Duodenal mucosa (tissue), 2 donors: ENCODE results near the gene DENND5A.
"Not testable (repeated sequence)": the region's sequence is repeated elsewhere in the genome, so short reads cannot be mapped to it uniquely, and the experiment has no call there.

Source experiments
- H3K27ac ChIP-seq: one replicate; pipeline ENCODE4 v1.7.0; 2013; ENCODE audit warnings: low read depth, low read length
- H3K27me3 ChIP-seq, 2 donors: one replicate each; pipeline ENCODE4 v1.7.0; 2013; ENCODE audit warnings: low read length in 2 of 2, control low read depth in 1 of 2; ENCODE audit not compliant: insufficient read depth in 2 of 2, control insufficient read depth in 1 of 2
- H3K36me3 ChIP-seq, 2 donors: one replicate each; pipeline ENCODE4 v1.7.0; 2013; ENCODE audit warnings: low read length in 2 of 2, control low read depth in 1 of 2; ENCODE audit not compliant: insufficient read depth in 2 of 2, control insufficient read depth in 1 of 2
- H3K4me1 ChIP-seq, 2 donors: one replicate each; pipeline ENCODE4 v1.7.0; 2013; ENCODE audit warnings: low read length in 2 of 2, control low read depth in 1 of 2; ENCODE audit not compliant: insufficient read depth in 2 of 2, control insufficient read depth in 1 of 2
- H3K4me3 ChIP-seq, 2 donors: one replicate each; pipeline ENCODE4 v1.7.0; 2013; ENCODE audit warnings: low read length in 2 of 2, low read depth in 1 of 2
- H3K9ac ChIP-seq, 2 donors: one replicate each; pipeline ENCODE4 v1.7.0; 2013; ENCODE audit warnings: low read length in 2 of 2, low read depth in 1 of 2
- H3K9me3 ChIP-seq, 2 donors: one replicate each; pipeline ENCODE4 v1.7.0; 2013; ENCODE audit warnings: low read length in 2 of 2, control low read depth in 1 of 2; ENCODE audit not compliant: control insufficient read depth in 1 of 2

Gene DENND5A

DNA sequence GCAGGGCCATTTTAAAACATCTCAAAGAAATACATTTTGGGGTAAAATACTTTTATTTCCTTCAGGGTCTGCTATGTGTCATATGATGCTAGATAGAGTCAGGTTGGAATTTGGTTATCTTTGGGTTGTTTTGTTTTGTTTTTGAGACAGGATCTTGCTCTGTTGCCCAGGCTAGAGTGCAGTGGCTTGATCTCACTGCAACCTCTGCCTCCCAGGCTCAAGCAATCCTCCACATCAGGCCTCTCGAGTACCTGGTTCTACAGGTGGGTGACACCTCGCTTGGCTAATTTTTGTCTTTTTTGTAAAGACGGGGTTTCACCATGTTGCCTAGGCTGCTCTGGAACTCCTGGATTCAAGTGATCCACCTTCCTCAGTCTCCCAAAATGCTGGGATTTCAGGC is 17.3 kb downstream of the DENND5A start:
- H3K4me1 ChIP-seq, result no peaks in the 10 kb centered on the region
- H3K4me3 ChIP-seq, result no peak overlapping the region
- H3K27ac ChIP-seq, result no peak overlapping the region
- H3K9me3 ChIP-seq, result no peaks in the 10 kb centered on the region
- no peak overlapping the region for H3K9ac ChIP-seq
- no peaks in the 10 kb centered on the region for H3K27me3 ChIP-seq
- H3K36me3 ChIP-seq, result no peaks in the 10 kb centered on the region

DNA sequence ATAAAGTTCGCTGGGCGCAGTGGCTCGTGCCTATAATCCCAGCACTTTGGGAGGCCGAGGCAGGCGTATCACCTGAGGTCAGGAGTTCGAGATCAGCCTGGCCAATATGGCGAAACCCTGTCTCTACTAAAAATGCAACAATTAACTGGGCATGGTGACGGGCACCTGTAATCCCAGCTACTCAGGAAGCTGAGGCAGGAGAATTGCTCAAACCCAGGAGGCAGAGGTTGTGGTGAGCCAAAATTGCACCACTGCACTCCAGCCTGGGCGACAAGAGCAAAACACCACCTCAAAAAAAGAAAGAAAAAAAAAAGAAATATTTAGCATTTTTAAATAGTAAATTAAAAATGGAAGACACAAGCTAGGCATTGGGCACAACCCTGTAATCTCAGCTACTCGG is 28.9 kb downstream of the DENND5A start:
- not testable (repeated sequence) for H3K27ac ChIP-seq, H3K4me3 ChIP-seq, H3K9ac ChIP-seq, H3K27me3 ChIP-seq, H3K9me3 ChIP-seq, H3K4me1 ChIP-seq, H3K36me3 ChIP-seq

GRCh38 chr11:9232482-9232881 is 32.7 kb downstream of the DENND5A start:
- Histone ChIP-seq H3K36me3 (no peaks in the 10 kb centered on the region), H3K9ac (no peak overlapping the region), H3K9me3 (no peaks in the 10 kb centered on the region), H3K27me3 (no peaks in the 10 kb centered on the region), H3K4me1 (peaks cover 0 to 6% of the 10 kb centered on the region in 2 donors), H3K4me3 (no peak overlapping the region), H3K27ac (no peak overlapping the region)

- H3K4me3 ChIP-seq, result peak overlapping the region in 1 of 2 donors; percentile 34
- H3K9ac ChIP-seq, result no peak overlapping the region
- no peaks in the 10 kb centered on the region for H3K36me3 ChIP-seq
- H3K9me3 ChIP-seq, result no peaks in the 10 kb centered on the region
- H3K27me3 ChIP-seq, result no peaks in the 10 kb centered on the region
- H3K27ac ChIP-seq, result no peak overlapping the region
- H3K4me1 ChIP-seq, result peaks cover 0 to 6% of the 10 kb centered on the region in 2 donors
Measured at GRCh38 chr11:9231848-9232177, 33.3 kb downstream of the DENND5A start.

DNA sequence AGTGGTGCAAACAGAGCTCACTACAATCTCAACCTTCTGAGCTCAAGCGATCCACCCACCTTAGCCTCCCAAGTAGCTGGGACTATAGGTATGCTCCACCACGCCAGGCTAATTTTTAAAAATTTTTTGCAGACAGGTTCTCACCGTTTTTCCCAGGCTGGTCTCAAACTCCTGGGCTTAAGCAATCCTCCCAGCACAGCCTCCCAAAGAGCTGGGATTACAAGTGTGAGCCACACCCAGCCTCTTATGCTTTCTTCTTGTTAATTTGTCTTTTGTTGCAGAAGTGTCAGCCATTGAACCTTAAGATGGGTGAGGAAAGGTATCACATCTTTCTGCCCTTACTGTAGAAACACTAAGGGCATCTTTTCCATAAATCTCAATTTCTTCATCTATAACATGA is 34.9 kb downstream of the DENND5A start:
- Histone ChIP-seq H3K27ac (no peak overlapping the region), H3K9ac (no peak overlapping the region)

GRCh38 chr11:9228091-9228490 is 37.1 kb downstream of the DENND5A start:
- no peaks in the 10 kb centered on the region for H3K27me3 ChIP-seq
- H3K9me3 ChIP-seq, result no peaks in the 10 kb centered on the region
- no peak overlapping the region for H3K27ac ChIP-seq
- no peak overlapping the region for H3K4me3 ChIP-seq
- H3K9ac ChIP-seq, result no peak overlapping the region
- no peaks in the 10 kb centered on the region for H3K36me3 ChIP-seq
- peaks cover 0 to 6% of the 10 kb centered on the region in 2 donors for H3K4me1 ChIP-seq

More for the DNA sequence above, 34.9 kb downstream of the DENND5A start:
- Histone ChIP-seq H3K4me1 (peaks cover 0 to 6% of the 10 kb centered on the region in 2 donors), H3K36me3 (no peaks in the 10 kb centered on the region), H3K4me3 (no peak overlapping the region), H3K9me3 (no peaks in the 10 kb centered on the region), H3K27me3 (no peaks in the 10 kb centered on the region)

- Histone ChIP-seq H3K9ac (no peak overlapping the region), H3K27me3 (no peaks in the 10 kb centered on the region), H3K27ac (no peak overlapping the region), H3K4me3 (no peak overlapping the region), H3K36me3 (no peaks in the 10 kb centered on the region), H3K9me3 (no peaks in the 10 kb centered on the region), H3K4me1 (peaks cover 0 to 1% of the 10 kb centered on the region in 2 donors)
Measured at GRCh38 chr11:9225748-9226298, 39.3 kb downstream of the DENND5A start.

DNA sequence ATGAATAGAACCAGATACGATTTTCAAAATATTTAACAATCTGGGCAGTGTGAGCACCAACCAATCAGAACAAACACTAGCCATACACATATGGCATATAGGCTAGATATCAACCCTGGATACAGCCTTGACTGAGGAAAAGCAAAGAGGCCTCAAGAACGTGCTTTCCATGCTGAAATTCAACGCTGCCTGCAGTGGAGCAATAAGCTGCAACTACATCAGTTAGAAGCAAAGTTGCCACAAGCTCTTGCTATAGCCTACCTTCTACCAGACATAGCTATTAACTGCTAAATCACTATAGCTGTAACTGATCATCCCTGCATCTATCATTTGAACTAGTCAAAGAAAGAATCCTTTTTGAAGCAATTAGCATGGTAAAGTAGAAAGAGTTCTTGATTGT is 42.5 kb downstream of the DENND5A start:
- no peak overlapping the region for H3K9ac ChIP-seq

GRCh38 chr11:9220853-9221252 is 44.3 kb downstream of the DENND5A start:
- H3K4me3 ChIP-seq, H3K9ac ChIP-seq, H3K9me3 ChIP-seq, H3K27me3 ChIP-seq, H3K27ac ChIP-seq, H3K36me3 ChIP-seq, H3K4me1 ChIP-seq: not testable (repeated sequence)

More for the DNA sequence above, 42.5 kb downstream of the DENND5A start:
- Histone ChIP-seq H3K36me3 (no peaks in the 10 kb centered on the region), H3K9me3 (no peaks in the 10 kb centered on the region), H3K4me1 (no peaks in the 10 kb centered on the region), H3K27ac (no peak overlapping the region), H3K4me3 (no peak overlapping the region), H3K27me3 (no peaks in the 10 kb centered on the region)

- no peaks in the 10 kb centered on the region for H3K36me3 ChIP-seq
- H3K9me3 ChIP-seq, result no peaks in the 10 kb centered on the region
- no peaks in the 10 kb centered on the region for H3K4me1 ChIP-seq
- no peak overlapping the region for H3K27ac ChIP-seq
- H3K27me3 ChIP-seq, result no peaks in the 10 kb centered on the region
- H3K4me3 ChIP-seq, result no peak overlapping the region
- H3K9ac ChIP-seq, result no peak overlapping the region
Measured at GRCh38 chr11:9219572-9219971, 45.6 kb downstream of the DENND5A start.

DNA sequence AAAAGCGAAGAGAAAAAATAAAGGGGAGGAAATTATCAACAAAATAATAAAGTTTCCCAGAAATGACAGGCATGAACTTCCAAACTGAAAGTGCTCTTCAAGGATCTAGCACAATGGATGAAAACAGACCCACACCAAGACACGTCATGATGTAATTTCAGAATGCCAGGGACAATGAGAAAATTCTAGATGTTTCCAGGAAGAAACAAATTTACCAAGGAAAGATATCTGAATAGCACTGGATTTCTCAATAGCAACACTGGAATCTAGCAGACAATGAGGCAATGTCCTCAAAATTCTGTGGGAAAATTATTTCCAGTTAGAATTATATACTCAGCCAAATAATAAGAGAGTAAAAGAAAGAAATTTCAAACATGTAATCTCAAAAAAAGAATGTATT is 46.0 kb downstream of the DENND5A start:
- H3K4me3 ChIP-seq, result no peak overlapping the region
- no peaks in the 10 kb centered on the region for H3K9me3 ChIP-seq
- H3K36me3 ChIP-seq, result no peaks in the 10 kb centered on the region
- no peaks in the 10 kb centered on the region for H3K4me1 ChIP-seq
- H3K27me3 ChIP-seq, result no peaks in the 10 kb centered on the region
- H3K9ac ChIP-seq, result no peak overlapping the region
- no peak overlapping the region for H3K27ac ChIP-seq
